Mucosa of rectum (tissue), 2 donors: Measurements from ENCODE around the gene DCDC2C.

Experiments used
- H3K27ac ChIP-seq, 2 donors: one replicate each; pipeline ENCODE4 v1.7.0; 2013; ENCODE audit warnings: inconsistent platforms in 2 of 2, low read depth in 2 of 2, low read length in 2 of 2
- H3K27me3 ChIP-seq, 2 donors: one replicate each; pipeline ENCODE4 v1.7.0; 2013; ENCODE audit warnings: low read length in 2 of 2; ENCODE audit not compliant: control insufficient read depth in 2 of 2, insufficient read depth in 2 of 2
- H3K36me3 ChIP-seq, 2 donors: one replicate each; pipeline ENCODE4 v1.7.0; 2013; ENCODE audit warnings: low read length in 2 of 2; ENCODE audit not compliant: control insufficient read depth in 2 of 2, insufficient read depth in 2 of 2
- H3K4me1 ChIP-seq, 2 donors: one replicate each; pipeline ENCODE4 v1.7.0; 2013; ENCODE audit warnings: low read length in 2 of 2, mild to moderate bottlenecking in 1 of 2; ENCODE audit not compliant: control insufficient read depth in 2 of 2, insufficient read depth in 2 of 2
- H3K4me3 ChIP-seq, 2 donors: one replicate each; pipeline ENCODE4 v1.7.0; 2013; ENCODE audit warnings: low read length in 2 of 2
- H3K9ac ChIP-seq, 2 donors: one replicate each; pipeline ENCODE4 v1.7.0; 2013; ENCODE audit warnings: low read length in 2 of 2, low read depth in 1 of 2, mild to moderate bottlenecking in 1 of 2
- H3K9me3 ChIP-seq, 2 donors: one replicate each; pipeline ENCODE4 v1.7.0; 2013; ENCODE audit warnings: low read length in 2 of 2; ENCODE audit not compliant: control insufficient read depth in 2 of 2
- donor health status: healthy.
- donor health status: Normal muscosa, but diverticular disease.

DCDC2C gene

DNA sequence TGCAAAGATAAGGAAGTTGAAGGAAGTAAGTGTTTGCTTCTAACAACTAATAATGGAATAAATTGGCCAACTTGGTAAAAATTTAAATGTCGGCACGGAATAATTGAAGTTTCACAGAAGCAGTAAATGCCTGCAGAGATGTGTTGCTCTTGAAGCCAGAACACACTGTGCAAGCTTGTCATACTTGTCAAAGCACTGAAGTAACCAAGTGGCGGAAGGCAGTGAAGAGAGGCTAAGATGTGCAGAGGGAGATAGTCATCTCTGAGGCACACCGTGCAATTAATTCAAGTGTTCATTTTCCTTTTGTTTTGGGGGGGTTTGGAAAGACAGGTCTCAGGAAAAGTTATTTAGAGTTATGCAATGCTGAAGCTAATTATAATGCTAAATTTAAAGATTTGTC is 5.2 kb downstream of the DCDC2C start:
- H3K27me3 ChIP-seq: no peaks in the 10 kb centered on the region
- no peaks in the 10 kb centered on the region for H3K9me3 ChIP-seq
- H3K4me1 ChIP-seq: no peaks in the 10 kb centered on the region
- no peak overlapping the region for H3K9ac ChIP-seq
- H3K36me3 ChIP-seq: no peaks in the 10 kb centered on the region
- no peak overlapping the region for H3K27ac ChIP-seq
- H3K4me3 ChIP-seq: no peak overlapping the region

DNA sequence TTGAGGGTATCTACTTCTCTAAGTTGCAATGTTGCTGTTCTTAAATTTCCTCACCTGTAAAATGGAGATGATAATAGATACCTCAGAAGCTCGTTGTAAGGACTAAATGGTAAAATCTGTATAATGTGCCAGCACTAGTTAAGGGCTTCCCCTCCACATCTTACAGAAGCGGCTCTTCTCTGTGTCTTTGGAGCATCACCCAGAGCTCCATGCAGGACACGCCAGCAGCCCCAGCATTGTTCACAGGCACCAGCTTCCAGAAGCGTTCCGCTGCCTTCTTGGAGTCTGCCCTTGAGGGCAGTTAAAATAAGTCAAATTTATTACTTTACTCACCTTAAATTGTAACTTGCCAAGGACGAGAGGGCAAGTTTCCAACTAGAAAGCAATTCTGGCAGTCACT is 5.8 kb downstream of the DCDC2C start:
- H3K9ac ChIP-seq: no peak overlapping the region
- H3K4me1 ChIP-seq: no peaks in the 10 kb centered on the region
- no peaks in the 10 kb centered on the region for H3K27me3 ChIP-seq

DNA sequence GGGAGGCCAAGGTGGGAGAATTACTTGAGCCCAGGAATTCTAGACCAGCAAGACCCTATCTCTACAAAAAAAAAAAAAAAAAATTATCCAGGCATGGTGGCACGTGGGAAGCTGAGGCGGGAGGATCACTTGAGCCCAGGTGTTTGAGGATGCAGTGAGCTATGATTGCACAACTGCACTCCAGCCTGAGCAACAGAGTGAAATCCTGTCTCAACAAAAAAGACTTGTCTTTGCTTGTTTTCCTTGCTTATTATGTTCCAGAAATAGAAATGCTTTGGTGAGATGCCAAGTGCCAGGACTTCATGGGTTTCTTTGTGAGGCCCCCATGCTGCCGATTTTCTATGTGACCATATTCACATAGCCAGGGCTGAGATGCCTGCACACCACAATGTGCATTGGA is 9.0 kb downstream of the DCDC2C start:
- no peak overlapping the region for H3K4me3 ChIP-seq
- H3K27me3 ChIP-seq: no peaks in the 10 kb centered on the region
- H3K9ac ChIP-seq: no peak overlapping the region
- no peak overlapping the region for H3K27ac ChIP-seq
- no peaks in the 10 kb centered on the region for H3K4me1 ChIP-seq
- H3K9me3 ChIP-seq: no peaks in the 10 kb centered on the region
- H3K36me3 ChIP-seq: no peaks in the 10 kb centered on the region

More for the DNA sequence above, 5.8 kb downstream of the DCDC2C start:
- Histone ChIP-seq H3K27ac (no peak overlapping the region), H3K36me3 (no peaks in the 10 kb centered on the region), H3K9me3 (no peaks in the 10 kb centered on the region), H3K4me3 (no peak overlapping the region)

DNA sequence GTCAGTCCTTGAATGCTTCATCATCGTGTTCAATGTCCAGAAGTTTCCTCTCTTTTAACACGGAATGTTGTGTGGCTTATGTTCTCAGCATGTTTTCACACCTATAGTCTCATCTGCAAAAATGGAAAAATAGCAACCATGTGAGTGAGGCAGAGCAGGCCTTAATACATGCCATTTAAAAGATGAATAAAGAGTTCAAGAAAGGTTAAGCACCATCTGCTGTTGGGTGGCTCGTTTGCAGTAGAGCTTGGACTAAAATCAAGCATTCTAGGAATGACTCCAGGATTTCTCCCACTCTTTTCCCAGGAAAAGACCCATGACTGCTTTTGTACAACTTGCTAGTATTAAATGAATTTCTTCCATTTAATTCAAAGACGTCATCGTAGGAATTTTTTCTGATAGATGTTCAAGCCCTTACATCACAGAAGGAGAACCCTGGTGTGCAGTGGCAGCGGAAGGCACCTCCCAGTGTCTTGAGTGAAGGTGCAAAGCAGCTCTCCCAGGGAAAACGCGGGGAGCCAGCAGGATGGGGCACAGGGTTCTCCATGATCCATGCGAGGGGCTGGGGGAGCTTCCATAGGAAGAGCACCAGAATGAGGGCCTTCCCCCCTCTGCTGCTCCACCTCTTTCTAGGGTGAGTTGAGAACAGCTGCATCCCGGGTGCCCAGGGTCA is 9.6 kb downstream of the DCDC2C start:
- H3K27ac ChIP-seq: no peak overlapping the region
- H3K4me3 ChIP-seq: no peak overlapping the region
- H3K36me3 ChIP-seq: no peaks in the 10 kb centered on the region
- no peaks in the 10 kb centered on the region for H3K9me3 ChIP-seq
- no peaks in the 10 kb centered on the region for H3K4me1 ChIP-seq
- H3K27me3 ChIP-seq: no peaks in the 10 kb centered on the region
- no peak overlapping the region for H3K9ac ChIP-seq

DNA sequence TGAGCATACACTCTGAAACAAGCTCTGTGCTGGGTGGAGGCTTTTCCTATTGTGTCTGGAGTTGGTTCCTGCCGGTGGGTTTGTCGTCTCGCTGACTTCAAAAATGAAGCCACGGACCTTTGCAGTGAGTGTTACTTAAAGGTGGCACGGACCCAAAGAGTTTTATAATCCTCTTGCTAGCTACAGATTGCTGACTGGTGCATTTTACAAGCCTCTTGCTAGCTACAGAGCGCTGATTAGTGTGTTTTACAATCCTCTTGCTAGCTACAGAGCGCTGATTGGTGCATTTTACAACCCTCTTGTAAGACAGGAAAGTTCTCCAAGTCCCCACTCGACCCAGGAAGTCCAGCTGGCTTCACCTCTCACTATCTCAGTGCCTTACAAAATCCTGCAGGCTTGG is 15.3 kb downstream of the DCDC2C start:
- no peaks in the 10 kb centered on the region for H3K27me3 ChIP-seq

DNA sequence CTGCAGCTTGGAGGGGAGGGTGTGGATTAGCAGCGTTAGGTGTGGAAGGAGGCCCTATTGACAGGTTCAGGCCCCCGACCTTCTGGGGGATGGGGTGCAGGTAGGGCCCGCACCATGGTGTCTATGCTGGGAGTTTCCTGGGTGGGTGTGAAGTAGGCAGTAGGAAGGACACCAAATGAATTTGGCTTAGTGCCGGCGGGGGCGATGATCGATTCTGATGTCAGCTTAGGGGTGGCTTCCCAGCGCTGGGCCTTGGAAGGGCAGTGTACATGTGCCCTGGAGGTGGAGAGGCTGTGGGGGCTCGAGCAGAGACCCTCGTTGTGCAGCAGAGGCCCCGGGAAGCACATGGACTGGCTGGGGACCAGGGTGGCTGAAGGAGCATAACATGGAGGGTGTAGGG is 21.6 kb downstream of the DCDC2C start:
- no peaks in the 10 kb centered on the region for H3K36me3 ChIP-seq
- no peaks in the 10 kb centered on the region for H3K27me3 ChIP-seq
- no peak overlapping the region for H3K4me3 ChIP-seq
- no peaks in the 10 kb centered on the region for H3K4me1 ChIP-seq
- no peaks in the 10 kb centered on the region for H3K9me3 ChIP-seq
- H3K27ac ChIP-seq: no peak overlapping the region
- no peak overlapping the region for H3K9ac ChIP-seq

More for the DNA sequence above, 15.3 kb downstream of the DCDC2C start:
- Histone ChIP-seq H3K4me3 (no peak overlapping the region), H3K27ac (no peak overlapping the region), H3K36me3 (no peaks in the 10 kb centered on the region), H3K4me1 (no peaks in the 10 kb centered on the region), H3K9me3 (no peaks in the 10 kb centered on the region), H3K9ac (no peak overlapping the region)

GRCh38 chr2:3725458-3726250 is 22.3 kb downstream of the DCDC2C start:
- no peaks in the 10 kb centered on the region for H3K4me1 ChIP-seq
- H3K27ac ChIP-seq: no peak overlapping the region
- no peaks in the 10 kb centered on the region for H3K9me3 ChIP-seq
- H3K4me3 ChIP-seq: no peak overlapping the region
- no peaks in the 10 kb centered on the region for H3K36me3 ChIP-seq
- no peaks in the 10 kb centered on the region for H3K27me3 ChIP-seq
- no peak overlapping the region for H3K9ac ChIP-seq

- Histone ChIP-seq H3K9me3 (no peaks in the 10 kb centered on the region), H3K4me3 (no peak overlapping the region), H3K4me1 (no peaks in the 10 kb centered on the region), H3K36me3 (no peaks in the 10 kb centered on the region), H3K27ac (no peak overlapping the region), H3K27me3 (no peaks in the 10 kb centered on the region), H3K9ac (no peak overlapping the region)
Observed at GRCh38 chr2:3726511-3726910, 23.1 kb downstream of the DCDC2C start.

- Histone ChIP-seq H3K4me3 (no peak overlapping the region), H3K36me3 (no peaks in the 10 kb centered on the region), H3K27me3 (no peaks in the 10 kb centered on the region), H3K9ac (no peak overlapping the region), H3K9me3 (no peaks in the 10 kb centered on the region), H3K27ac (no peak overlapping the region), H3K4me1 (no peaks in the 10 kb centered on the region)
Observed at GRCh38 chr2:3727397-3728045, 24.1 kb downstream of the DCDC2C start.
